Glutamatergic neuron (in vitro differentiated cells): ENCODE results near the gene HIVEP3. TPM values are rescaled to one million over a fixed set of nuclear protein-coding genes. Genes with fewer than 3 reads are reported as not detected.

ENCODE experiments used
- DNase-seq: peaks from one replicate; pipeline ENCODE4 v3.0.0; 2022
- H3K27ac Mint-ChIP-seq: one replicate; pipeline ENCODE4 v1.8.0; 2020; ENCODE audit warnings: mild to moderate bottlenecking, mixed read lengths, inconsistent platforms; ENCODE audit not compliant: unreplicated experiment
- H3K27me3 Mint-ChIP-seq: one replicate; pipeline ENCODE4 v1.8.0; 2020; ENCODE audit warnings: mild to moderate bottlenecking, moderate library complexity, mixed read lengths, inconsistent platforms; ENCODE audit not compliant: unreplicated experiment
- H3K36me3 Mint-ChIP-seq: one replicate; pipeline ENCODE4 v1.8.0; 2020; ENCODE audit warnings: mild to moderate bottlenecking, mixed read lengths, inconsistent platforms; ENCODE audit not compliant: unreplicated experiment
- H3K4me1 Mint-ChIP-seq: one replicate; pipeline ENCODE4 v1.8.0; 2020; ENCODE audit warnings: mild to moderate bottlenecking, low read depth, mixed read lengths, inconsistent platforms; ENCODE audit not compliant: unreplicated experiment
- H3K4me3 Mint-ChIP-seq: one replicate; pipeline ENCODE4 v1.8.0; 2020; ENCODE audit warnings: mild to moderate bottlenecking, mixed read lengths, inconsistent platforms; ENCODE audit not compliant: unreplicated experiment
- H3K9me3 Mint-ChIP-seq: one replicate; pipeline ENCODE4 v1.8.0; 2020; ENCODE audit warnings: mild to moderate bottlenecking, moderate library complexity, mixed read lengths, inconsistent platforms; ENCODE audit not compliant: unreplicated experiment
- total RNA-seq: library from RNA; stranded (reverse); fragmentation: NEBNext Ultra II Directional; extraction: Animal tissue kit (Norgen Biotek cat#: 25700); gene quantifications from one replicate; pipeline ENCODE4 v1.2.1, GENCODE V29; 2021; ENCODE audit not compliant: unreplicated experiment
- TF ChIP-seq, protein P1 (sequence below): fragments of 200-600 bp; sonication (generic); IDR thresholded peaks from one replicate; pipeline ENCODE4 v1.5.0; 2021; ENCODE audit not compliant: partially characterized antibody, unreplicated experiment

The HIVEP3 gene
- total RNA-seq, 1 donor from 2014 or later, result 15.1 TPM

GRCh38 chr1:41484402-41485241, 434.1 kb downstream of the HIVEP3 start, which contains the start of gene EDN2:
TSS of gene EDN2 (minus strand) at chr1:41484683. CDS start at chr1:41484601, 82 bp downstream.
- H3K27ac Mint-ChIP-seq, result no peak within 1 kb of the TSS
- H3K9me3 Mint-ChIP-seq, result peaks cover 5% of the 10 kb centered on the region
- peaks cover 18% of the 10 kb centered on the region for H3K4me1 Mint-ChIP-seq
- H3K27me3 Mint-ChIP-seq, result peaks cover 14% of the 10 kb centered on the region
- no peaks in the 10 kb centered on the region for H3K36me3 Mint-ChIP-seq
- TF ChIP-seq, protein P1, sequence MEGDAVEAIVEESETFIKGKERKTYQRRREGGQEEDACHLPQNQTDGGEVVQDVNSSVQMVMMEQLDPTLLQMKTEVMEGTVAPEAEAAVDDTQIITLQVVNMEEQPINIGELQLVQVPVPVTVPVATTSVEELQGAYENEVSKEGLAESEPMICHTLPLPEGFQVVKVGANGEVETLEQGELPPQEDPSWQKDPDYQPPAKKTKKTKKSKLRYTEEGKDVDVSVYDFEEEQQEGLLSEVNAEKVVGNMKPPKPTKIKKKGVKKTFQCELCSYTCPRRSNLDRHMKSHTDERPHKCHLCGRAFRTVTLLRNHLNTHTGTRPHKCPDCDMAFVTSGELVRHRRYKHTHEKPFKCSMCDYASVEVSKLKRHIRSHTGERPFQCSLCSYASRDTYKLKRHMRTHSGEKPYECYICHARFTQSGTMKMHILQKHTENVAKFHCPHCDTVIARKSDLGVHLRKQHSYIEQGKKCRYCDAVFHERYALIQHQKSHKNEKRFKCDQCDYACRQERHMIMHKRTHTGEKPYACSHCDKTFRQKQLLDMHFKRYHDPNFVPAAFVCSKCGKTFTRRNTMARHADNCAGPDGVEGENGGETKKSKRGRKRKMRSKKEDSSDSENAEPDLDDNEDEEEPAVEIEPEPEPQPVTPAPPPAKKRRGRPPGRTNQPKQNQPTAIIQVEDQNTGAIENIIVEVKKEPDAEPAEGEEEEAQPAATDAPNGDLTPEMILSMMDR, result no peak
- H3K4me3 Mint-ChIP-seq, result no peak within 1 kb of the TSS
- no peak for DNase-seq

DNA sequence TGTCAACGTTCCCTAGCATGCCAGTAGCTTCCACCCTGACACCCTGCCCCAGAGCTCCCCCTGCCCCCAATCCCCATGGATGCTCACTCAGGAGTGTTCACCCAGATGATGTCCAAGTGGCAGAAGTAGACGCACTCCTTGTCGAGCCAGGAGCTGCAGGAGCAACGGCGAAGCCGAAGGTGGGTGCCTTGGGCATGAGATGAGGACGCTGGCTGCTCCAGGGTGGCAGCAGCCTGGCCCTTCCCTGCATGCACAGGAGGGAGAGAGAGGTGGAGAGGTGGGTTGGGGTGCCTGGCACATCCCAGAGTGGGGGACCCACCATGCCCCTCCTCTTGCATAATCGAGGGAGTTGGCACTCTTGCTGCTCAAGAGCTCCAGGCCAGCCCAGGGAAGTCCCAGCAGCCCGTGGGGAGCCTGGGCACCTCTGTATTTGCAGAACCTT, 434.7 kb downstream of the HIVEP3 start:
- H3K4me1 Mint-ChIP-seq, result peaks cover 18% of the 10 kb centered on the region
- H3K36me3 Mint-ChIP-seq, result no peaks in the 10 kb centered on the region
- H3K27ac Mint-ChIP-seq, result no peak overlapping the region

DNA sequence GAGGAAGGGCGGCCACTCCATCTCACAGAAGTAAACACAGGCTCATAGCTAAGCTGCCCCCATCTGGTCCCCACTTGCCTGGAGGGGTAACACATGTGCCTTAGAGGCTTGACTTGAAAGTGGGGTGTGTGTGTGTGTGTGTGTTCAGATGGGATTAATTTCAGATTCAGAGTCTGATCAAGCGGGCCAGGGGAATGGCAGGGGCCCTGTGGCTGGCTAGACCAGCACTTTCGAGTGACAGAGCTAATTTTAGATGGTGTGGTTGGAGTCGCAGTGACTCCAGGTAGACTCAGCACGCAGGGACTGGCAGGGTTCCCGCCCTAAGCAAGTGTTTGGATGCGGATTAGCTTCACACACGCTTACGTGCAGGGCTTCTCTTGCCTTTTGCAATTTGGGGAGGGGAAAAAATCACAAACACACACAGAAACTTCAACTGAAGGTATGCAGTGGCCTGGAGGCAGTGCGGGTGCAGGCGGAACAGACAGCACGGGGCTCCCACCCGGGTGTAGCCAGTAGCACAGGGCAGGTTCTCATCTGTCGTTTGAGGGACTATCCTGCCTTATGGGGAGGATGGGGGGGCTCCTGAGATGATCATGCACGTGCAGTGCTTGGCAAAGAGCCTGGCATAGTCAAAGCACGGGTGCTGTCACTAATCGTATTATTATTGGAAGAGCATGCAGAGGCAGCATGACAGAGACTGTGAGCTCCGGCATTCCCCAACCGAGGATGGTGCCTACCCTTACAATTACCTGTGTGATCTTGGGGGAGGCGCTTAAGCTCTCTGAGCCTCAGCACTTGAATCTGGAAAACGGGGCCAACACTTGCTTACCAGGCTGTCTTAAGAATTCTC, 435.5 kb downstream of the HIVEP3 start:
- Mint-ChIP-seq H3K4me3 (no peak overlapping the region), H3K27ac (peak overlapping the region; percentile 40)
- TF ChIP-seq, protein P1, result no peak

More for the DNA sequence above, 434.7 kb downstream of the HIVEP3 start:
- no peak overlapping the region for H3K4me3 Mint-ChIP-seq
- peaks cover 12% of the 10 kb centered on the region for H3K27me3 Mint-ChIP-seq
- H3K9me3 Mint-ChIP-seq, result peaks cover 2% of the 10 kb centered on the region
- DNase-seq, result no peak
- TF ChIP-seq, protein P1, result no peak

GRCh38 chr1:41482001-41482765, 436.5 kb downstream of the HIVEP3 start:
- no peak overlapping the region for H3K4me3 Mint-ChIP-seq
- no peak overlapping the region for H3K27ac Mint-ChIP-seq
- TF ChIP-seq, protein P1, result no peak

More for the DNA sequence above, 435.5 kb downstream of the HIVEP3 start:
- Mint-ChIP-seq H3K27me3 (peaks cover 12% of the 10 kb centered on the region), H3K36me3 (no peaks in the 10 kb centered on the region), H3K9me3 (peaks cover 2% of the 10 kb centered on the region), H3K4me1 (peaks cover 16% of the 10 kb centered on the region)
- no peak for DNase-seq

More at GRCh38 chr1:41482001-41482765, 436.5 kb downstream of the HIVEP3 start:
- peaks cover 12% of the 10 kb centered on the region for H3K27me3 Mint-ChIP-seq
- peaks cover 12% of the 10 kb centered on the region for H3K4me1 Mint-ChIP-seq
- no peaks in the 10 kb centered on the region for H3K36me3 Mint-ChIP-seq
- no peak for DNase-seq
- H3K9me3 Mint-ChIP-seq, result peaks cover 5% of the 10 kb centered on the region
